MM.1S (cell line): Measurements from ENCODE around the gene IFRD1.

ENCODE experiments used
- CTCF ChIP-seq: fragments of 300-600 bp; sonication (generic); IDR thresholded peaks from 2 replicates; pipeline ENCODE4 v1.5.1; 2016; ENCODE audit warnings: antibody characterized with exemption, low read length, mixed read lengths
- EZH2 ChIP-seq: fragments of 300-600 bp; sonication (generic); optimal IDR thresholded peaks from 2 replicates; pipeline ENCODE3; 2017; ENCODE audit warnings: low read depth, mild to moderate bottlenecking, antibody characterized with exemption, low read length, mixed read lengths

GRCh38 chr7:112447406-112447805, 2.9 kb upstream of the IFRD1 start:
- TF ChIP-seq CTCF (no peak), EZH2 (no peak)
